HG02885 (cell line): ENCODE measurements around the gene ANKRD49.

Experiments used
- ATAC-seq: cut with Tn5 transposase; IDR thresholded peaks from one replicate; pipeline ENCODE4 v1.9.1; 2021; ENCODE audit warnings: mild to moderate bottlenecking; ENCODE audit not compliant: unreplicated experiment, poor library complexity

Gene ANKRD49, protein sequence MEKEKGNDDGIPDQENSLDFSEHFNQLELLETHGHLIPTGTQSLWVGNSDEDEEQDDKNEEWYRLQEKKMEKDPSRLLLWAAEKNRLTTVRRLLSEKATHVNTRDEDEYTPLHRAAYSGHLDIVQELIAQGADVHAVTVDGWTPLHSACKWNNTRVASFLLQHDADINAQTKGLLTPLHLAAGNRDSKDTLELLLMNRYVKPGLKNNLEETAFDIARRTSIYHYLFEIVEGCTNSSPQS

DNA sequence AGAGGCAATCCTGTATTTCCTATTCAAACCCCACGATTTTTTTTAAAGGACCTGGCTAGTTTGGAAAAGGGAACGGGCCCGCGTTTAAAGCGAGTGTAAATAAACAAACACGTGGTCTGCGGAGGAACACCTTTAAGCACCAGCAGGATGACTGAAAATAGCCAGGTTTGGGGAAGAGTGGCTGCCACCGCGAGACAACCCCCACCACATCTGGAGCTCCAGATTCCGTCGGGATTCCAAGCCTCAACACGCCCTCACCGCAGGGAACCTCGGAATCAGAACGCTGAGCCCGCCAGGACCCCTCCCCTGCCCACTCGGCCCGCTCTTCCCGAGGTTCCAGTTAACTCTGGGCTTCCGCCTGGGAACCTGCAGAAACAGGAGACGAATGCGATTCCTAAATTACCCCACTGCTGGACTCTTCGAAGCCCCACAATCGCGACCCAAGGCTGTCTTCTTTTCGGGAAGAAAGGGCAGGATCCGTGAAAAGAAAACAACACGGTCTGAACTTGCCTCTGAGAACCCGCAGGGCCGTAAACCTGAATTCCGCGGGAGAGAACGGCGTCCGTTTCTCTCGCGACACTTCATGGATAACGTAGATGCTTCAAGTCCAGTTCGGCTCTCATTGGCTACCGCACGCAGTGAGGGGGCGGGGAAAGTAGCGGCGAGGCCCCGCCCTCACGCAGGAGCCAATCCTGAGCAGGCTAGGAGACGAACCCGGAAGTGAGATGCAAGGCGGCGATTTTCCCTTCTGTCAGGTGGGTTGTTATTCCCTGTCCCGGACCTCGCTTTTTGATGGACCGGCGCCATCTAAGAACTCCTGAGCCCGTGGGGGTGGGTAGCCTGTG is at the start of gene ANKRD49, which contains the start of gene MRE11:
Gene ANKRD49 (plus strand): TSS at position 704 of the 845 bp plus-strand sequence. CDS start 2,710 bp downstream, outside the sequence.
Gene MRE11 (minus strand): TSS at position 564 of the 845 bp plus-strand sequence. CDS start 1,043 bp downstream, outside the sequence.
- ATAC-seq = peak; percentile 99

DNA sequence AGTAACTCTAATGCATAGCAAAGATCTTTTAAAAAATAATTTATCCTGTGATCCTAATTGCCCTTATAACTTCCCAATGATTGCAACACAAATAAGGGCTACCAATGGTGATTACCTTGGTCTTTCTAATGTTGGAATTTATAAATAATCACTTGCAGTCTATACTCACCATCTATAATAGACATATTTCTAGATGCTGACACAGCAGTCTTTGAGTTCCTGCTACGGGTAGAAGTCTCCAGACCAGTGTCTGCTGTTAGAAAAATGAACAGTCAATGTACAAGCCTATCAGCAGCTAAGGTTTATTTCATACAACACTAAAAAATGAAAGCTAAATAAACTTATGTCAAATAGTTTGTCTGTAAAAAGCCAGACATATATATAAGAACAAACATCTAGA is 48.1 kb upstream of the ANKRD49 start:
- ATAC-seq = no peak

DNA sequence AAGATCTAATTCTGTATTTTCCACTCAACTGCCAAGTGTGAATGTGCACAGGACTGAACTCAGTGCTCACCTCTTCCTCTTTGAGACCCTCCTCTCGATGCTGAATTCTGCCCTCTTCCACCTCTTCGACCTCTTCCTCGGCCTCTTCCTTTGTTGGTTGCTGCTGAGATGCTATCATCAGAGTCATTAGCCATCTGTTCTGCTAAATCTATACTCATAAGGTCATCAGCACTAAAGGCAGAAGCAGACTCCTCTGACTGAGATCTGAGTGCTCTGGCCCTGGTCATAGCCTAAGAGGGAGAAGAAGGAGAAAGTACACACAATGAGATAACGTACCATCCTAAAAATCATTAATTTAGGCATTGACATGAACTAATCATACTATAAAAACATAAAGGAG is 46.6 kb upstream of the ANKRD49 start:
- ATAC-seq = no peak

DNA sequence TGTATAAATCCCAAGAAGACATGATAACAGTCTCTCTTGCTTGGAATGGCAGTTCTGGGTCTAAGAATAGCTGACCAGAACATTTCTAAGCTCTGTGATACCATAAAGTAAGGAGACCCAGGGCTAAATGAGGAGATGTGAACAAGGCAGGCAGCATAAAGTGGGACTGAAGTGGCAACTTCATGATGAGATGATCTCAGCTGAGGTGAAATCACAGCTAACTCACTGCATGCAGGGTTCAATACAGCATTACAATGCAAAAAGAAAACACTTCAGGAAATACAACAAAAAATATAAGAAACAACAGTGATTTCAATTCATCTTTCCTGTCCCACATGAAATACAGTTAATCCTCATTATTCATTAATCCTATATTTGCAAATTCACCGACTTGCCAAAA is 44.8 kb upstream of the ANKRD49 start:
- no peak for ATAC-seq

DNA sequence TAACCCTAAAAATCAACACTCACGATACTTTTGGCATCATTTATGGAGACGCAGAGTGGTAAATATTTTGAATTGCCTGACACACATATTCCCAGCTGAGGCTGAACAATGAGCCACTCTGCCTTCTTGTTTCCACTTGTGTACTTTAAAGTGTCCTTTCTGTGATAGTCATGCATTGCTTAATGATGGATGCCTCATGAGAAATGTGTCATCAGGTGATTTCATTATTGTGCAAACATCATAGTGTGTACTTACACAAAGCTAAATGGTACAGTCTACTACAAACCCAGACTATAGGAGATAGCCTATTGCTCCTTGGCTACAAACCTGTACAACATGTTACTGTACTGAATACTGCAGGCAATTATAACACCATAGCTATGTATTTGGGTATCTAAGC is 44.3 kb upstream of the ANKRD49 start:
- ATAC-seq = no peak

DNA sequence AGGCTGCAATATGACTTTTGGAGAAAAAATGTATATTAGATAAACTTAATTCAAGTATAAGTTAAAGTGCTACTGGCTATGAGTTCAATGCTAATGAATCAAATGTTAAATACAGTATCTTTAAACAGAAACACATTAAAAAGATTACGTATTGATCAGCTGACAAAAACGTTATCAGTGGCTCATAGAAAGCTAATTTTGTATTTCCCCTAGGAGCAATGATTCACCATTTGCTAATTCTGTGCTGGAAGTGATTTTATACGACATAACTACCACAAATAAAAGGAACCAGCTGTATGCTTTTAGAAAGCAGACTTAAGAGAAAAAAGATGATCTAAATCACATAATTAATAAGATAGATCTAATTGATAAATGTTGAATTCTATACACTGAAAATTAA is 43.7 kb upstream of the ANKRD49 start:
- ATAC-seq = no peak

DNA sequence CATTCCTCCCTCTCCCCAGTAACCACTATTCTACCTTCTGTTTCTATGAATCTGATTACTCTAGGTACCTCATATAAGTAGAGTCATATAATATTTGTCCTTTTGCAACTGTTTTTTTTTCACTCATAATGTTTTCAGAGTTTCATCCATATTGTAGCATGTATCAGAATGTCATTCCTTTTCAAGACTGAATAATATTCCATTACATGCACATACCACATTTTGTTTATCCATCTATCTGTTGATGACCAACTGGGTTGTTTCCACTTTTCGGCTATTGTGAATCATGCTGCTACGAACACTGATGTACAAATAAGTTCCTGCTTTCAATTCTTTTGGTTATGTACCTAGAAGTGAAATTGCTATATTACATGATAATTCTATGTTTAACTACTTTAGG is 40.8 kb upstream of the ANKRD49 start:
- ATAC-seq = no peak

DNA sequence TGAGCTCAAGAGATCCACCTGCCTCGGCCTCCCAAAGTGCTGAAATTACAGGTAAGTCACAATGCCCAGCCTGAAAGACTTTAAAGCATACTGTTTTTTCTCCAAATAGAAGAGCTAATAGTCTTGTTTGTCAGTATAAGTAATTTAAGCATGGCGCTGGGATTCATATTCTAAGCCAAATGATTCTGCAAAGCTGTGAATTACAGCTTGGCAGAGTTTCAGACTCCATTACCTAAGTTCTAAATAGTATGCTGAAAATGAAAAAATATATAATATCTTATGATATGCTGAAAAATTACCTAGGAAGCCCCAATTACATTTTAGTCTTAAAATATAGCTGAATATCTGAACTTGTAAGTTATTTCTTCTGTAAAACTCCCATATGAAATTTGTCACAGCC is 39.5 kb upstream of the ANKRD49 start:
- no peak for ATAC-seq

DNA sequence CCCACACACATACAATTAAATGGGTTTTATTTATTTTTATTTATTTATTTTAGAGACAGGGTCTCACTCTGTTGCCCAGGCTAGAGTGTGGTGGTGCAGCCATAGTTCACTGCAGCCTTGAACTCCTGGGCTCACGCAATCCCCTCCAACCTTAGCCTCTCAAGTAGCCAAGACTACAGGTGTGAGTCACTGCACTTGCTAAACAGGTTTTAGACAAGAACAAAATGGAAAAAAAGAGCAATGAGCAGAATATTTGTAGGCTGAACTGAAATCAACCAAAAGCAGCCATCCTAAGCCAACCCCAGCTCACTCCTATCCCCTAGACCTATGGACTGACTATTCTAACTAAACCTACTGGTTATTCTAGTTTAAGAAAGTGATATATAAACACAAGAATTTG is 37.9 kb upstream of the ANKRD49 start:
- ATAC-seq = no peak

DNA sequence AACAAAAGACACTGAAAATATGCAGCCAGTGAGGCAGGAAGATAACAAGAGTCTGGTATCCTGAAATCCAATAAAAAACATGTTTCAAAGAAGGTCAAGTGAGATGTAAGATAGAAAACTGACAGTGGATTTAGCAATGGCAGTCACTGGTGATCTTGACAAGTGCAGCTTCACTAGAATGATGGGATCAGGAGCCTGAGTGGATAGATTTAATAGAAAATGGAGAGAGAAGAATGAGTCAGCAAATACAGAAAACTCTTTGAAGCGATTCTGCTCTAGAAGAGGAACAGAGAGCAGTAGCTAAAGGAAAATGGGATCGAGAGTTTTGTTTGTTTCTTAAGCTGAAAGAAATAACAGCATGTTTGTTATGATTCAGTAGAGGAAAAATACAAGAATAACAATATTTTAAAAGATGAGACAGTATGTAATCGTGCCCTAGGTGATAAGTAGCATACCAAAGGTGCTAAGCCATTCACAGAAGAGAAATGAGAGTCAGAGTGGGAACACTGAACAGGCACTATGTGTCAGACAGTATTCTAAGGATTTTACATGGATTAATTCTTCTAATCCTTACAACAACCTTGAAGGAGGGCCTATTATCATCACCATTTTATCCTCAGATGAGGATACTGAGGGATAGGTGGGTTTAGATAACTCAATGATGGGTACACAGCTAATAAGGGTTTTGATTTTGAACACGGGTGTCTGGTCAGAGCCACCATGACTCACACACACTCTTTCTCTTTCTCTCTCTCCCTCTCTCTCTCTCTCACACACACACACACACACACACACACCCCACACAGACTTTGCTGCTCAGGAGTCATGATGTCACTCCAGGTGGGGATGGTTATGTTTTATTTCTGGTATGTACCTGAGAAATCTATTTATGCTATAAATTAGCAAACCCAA is 36.4 kb upstream of the ANKRD49 start:
- ATAC-seq = peak; percentile 54

DNA sequence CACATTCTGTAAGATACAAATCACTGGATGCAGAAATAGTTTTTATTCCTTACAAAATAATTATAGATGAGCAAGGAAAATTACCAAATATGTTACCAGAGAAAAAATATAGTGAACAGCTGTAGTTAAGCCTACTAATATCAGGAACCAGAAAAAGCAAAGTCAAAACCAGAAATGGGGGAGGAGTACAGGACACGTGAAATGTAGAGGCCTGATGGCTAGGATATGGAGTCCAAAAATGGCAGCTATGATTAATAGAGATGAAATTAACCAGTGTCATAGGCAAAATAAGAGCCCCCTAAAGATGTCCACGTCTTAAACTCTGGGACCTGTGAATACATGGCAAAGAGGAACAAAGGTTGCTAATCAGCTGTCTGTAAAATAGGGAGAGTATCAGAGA is 34.2 kb upstream of the ANKRD49 start:
- ATAC-seq = peak; percentile 43

DNA sequence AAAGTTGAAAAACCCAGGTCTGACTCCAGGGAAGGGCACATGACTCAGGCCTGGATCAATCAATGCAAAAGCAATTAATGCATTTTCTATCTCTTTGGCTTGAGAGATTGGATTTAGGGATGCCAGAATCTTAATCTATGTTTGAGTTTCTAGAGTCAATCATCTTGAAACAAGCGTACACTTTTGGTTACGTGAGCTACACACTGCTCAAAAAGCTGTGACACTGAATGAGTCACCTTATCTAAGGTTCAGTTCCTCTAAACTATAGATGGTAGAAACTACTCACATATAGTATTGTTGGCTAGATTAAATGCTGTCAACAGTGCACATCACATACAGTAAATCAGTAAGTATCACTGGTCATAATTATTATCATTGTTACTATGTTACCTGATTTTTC is 24.4 kb upstream of the ANKRD49 start:
- peak; percentile 86 for ATAC-seq

DNA sequence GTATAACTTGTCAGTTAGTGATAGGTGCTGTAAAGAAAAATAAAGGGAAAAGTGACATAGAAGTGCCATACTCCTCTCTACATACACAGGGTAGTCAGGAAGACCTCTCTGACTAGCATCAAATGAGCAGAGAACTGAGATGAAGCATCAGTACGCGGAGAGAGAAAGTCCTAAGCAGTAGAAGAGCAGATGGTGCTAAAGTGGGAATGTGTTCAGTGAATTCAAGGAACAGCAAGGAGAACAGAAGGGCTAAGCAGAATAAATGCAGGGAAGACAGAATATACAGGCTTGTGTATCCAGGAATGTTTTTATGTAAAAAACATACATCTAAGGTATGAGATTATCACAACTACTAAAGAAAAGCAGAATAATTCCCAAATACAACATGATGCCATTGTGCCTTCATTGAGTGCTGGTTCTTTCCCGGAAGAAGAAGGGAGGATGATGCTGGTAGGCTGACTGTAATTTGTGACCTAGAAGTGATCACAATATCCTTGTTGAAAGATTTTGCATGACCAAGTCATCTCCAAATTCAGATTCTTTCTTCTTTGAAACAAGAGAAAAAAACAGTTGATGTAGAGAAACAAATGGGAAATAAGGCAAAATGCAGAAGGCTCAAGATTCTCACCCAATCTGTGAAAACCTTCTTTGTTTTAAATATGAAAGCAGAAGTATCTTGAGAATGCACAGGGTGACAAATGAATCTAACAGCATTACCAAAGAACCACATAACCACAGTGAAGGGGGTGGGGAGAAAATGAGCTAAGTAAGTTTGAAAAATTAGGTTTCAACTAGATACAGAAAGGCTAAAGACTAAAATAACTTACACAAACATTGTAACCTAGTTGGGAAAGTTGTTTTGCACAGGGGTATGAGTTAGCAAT is 20.6 kb upstream of the ANKRD49 start:
- peak; percentile 84 for ATAC-seq

DNA sequence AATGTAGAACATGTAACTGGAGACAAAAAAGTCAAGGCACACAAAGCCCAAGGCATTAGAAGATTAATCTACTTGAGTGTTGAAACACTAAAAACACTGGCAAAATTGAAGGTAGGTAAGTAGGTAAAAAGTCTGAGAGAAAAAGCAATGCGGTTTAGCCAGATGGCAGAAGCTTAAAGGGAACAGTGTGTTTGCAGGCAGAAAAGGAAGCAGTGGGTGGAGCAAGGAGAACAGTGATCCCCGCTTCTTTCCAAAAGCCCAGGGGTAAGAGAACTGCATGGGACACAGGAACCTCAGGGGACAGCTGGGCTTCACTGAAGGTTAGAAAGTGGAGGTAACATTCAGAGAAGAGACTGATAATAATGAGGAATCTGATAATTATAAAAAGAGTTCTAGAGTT is 16.2 kb upstream of the ANKRD49 start:
- no peak for ATAC-seq

DNA sequence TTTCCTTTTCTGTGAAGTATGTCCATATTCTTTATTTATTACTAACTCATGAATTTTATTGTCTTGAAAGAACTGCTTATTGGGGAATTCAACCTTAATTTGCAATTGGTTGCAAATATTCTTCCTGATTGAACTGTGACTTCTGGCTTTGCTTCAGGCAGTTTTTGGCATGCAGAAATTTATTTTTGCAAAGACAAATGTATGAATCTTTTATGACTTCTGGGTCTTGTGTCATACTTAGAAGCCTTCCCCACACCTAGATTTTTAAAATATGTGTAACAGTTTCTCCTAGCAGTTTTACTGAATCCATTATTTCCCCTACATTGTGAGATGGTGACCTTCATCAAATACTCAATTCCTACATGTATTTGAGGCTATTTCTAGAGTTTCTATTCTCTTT is 12.4 kb upstream of the ANKRD49 start:
- no peak for ATAC-seq

DNA sequence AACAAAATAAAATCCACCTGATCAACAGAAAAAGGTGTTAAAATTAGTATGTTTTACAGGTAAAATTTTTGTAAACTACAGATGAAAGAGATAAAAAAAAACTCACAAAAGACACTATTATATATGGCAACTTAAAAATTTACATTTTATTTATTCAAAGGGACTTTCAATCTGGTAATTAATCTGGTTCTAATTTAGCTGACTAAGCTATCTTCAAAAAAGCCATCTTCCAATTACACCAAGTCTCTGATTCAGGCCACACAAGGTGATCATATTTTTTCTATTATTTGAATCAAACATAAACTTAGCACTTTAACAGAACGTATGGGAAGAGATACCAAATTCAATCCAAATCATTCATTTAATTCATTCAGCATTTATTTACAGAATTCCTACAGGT is 7.7 kb upstream of the ANKRD49 start:
- ATAC-seq = no peak

DNA sequence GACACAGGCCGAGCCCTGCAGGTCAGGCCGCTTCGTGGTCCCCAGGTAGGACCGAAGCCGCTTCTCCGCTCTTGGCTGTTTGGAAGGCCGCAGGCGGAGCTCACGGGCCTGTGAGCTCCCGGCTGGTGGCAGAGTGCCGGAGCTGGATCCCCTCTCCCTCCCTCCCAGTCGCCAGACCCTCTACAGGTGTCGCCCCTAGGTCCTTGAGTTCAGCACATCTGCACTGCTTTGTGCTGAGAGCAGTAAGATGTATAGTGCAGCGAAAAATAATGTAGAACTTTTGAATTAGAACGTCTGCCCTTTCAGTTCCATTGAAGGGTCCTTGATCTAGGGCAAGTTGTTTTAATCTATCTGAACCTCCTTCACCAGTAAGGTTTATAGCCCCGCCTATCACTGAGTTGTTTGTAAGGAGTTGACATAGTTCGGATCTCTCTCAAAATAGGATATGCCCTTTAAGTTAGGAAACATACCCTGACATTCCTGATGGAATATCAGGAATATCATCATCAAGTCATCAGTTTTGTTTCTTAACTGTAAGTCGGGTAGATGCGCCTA is 419 bp downstream of the ANKRD49 start:
- peak; percentile 60 for ATAC-seq

DNA sequence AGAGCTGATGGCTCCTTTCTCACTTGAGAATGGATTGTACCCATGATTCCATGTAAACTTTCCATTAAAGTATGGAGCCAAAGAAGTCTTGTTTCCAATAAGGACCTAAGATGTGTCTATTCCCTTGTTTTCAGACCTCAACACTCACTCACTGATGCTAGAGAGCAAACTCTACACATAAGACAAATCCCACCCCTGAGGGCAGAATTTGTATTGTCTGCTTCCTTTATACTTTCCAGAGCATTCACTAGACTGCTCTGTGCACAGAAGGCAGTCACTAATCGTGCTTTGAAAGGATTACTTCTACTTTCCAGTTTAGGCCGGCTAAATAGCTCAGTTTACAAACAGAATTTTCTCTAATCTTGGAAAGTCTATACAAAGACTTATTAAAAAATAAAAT is 6.4 kb downstream of the ANKRD49 start:
- ATAC-seq = no peak

DNA sequence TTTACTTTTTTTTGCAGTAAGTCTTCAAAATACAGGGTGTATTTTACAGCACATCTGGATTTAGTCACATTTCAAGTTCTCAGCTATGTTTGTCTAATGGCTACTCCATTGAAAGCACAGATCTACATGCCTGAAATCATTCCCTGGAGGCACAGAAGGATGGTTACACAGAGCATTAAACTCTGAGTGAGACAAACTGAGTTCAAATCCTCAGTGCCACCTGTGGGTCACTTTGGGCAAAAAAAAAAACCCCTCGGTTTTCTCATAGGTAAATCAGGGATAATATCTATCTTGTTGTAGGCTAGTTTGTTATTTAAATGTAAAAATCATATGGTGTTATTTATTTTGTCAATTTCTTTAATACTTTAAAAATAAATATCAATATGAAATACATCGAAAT is 7.7 kb downstream of the ANKRD49 start:
- no peak for ATAC-seq
